Neutrophil (primary cell): Measurements from ENCODE around the gene FRMD6.

ENCODE experiments used
- H3K27ac ChIP-seq: fragments of 200-600 bp; sonication (generic); 2 replicates; pipeline ENCODE4 v1.5.1; 2016; ENCODE audit warnings: mild to moderate bottlenecking, moderate library complexity
- H3K27me3 ChIP-seq: fragments of 200-600 bp; sonication (generic); 2 replicates; pipeline ENCODE4 v1.6.0; 2016; ENCODE audit warnings: mild to moderate bottlenecking
- H3K36me3 ChIP-seq: fragments of 200-600 bp; sonication (generic); 2 replicates; pipeline ENCODE4 v1.5.1; 2017
- H3K4me1 ChIP-seq, 2 experiments: fragments of 200-600 bp in 1 of 2; sonication (generic) in 1 of 2; 1 replicate in 1 of 2; 2 replicates in 1 of 2; pipeline versions ENCODE4 v1.5.1 to v1.6.1; 2013 to 2016; ENCODE audit warnings: low read depth in 1 of 2, low read length in 1 of 2, mild to moderate bottlenecking in 1 of 2, moderate library complexity in 1 of 2; ENCODE audit not compliant: control insufficient read depth in 1 of 2, insufficient read depth in 1 of 2
- H3K4me3 ChIP-seq, 2 experiments: fragments of 200-600 bp in 1 of 2; sonication (generic) in 1 of 2; 1 replicate in 1 of 2; 2 replicates in 1 of 2; pipeline ENCODE4 v1.5.1; 2013 to 2016; ENCODE audit warnings: low read depth in 1 of 2, low read length in 1 of 2, mild to moderate bottlenecking in 1 of 2, moderate library complexity in 1 of 2
- H3K9me3 ChIP-seq: fragments of 200-600 bp; sonication (generic); 2 replicates; pipeline ENCODE4 v1.5.1; 2016
- CTCF ChIP-seq: fragments of 200-600 bp; sonication (generic); IDR thresholded peaks from 2 replicates; pipeline ENCODE4 v1.5.1; 2016; ENCODE audit warnings: antibody characterized with exemption

Gene FRMD6

GRCh38 chr14:51677738-51678137 lies 26.0 kb downstream of the FRMD6 start:
- H3K9me3 ChIP-seq = no peaks in the 10 kb centered on the region

GRCh38 chr14:51680031-51680430 lies 28.3 kb downstream of the FRMD6 start:
- TF ChIP-seq CTCF = no peak
- no peaks in the 10 kb centered on the region for H3K27me3 ChIP-seq
- no peak overlapping the region for H3K27ac ChIP-seq
- H3K4me3 ChIP-seq = no peak overlapping the region
- H3K4me1 ChIP-seq = no peaks in the 10 kb centered on the region
- H3K9me3 ChIP-seq = no peaks in the 10 kb centered on the region
- no peaks in the 10 kb centered on the region for H3K36me3 ChIP-seq

More at GRCh38 chr14:51677738-51678137, 26.0 kb downstream of the FRMD6 start:
- TF ChIP-seq CTCF = no peak
- Histone ChIP-seq H3K27ac (no peak overlapping the region), H3K27me3 (no peaks in the 10 kb centered on the region), H3K4me1 (no peaks in the 10 kb centered on the region), H3K4me3 (no peak overlapping the region), H3K36me3 (no peaks in the 10 kb centered on the region)

DNA sequence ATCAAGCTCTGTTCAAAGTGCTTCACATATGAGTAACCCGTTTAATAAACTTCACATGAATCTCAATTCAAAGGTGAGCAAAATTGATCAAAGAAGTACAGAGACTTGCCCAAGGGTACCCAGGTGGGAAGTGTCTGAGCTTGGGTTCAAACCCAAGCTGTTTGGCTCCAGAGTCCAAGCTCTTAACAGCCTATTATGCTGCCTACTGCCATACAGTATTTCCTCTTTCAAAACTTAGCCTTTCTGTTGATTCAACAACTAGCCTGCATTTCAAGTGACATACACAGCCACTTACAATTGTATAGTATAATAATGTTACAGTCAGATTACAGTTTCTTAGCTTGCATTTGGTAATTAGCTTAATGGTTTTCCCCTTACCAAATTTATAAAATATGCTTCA lies 29.7 kb downstream of the FRMD6 start:
- no peaks in the 10 kb centered on the region for H3K27me3 ChIP-seq
- no peaks in the 10 kb centered on the region for H3K4me1 ChIP-seq
- no peak overlapping the region for H3K4me3 ChIP-seq
- TF ChIP-seq CTCF = no peak
- no peaks in the 10 kb centered on the region for H3K9me3 ChIP-seq
- no peak overlapping the region for H3K27ac ChIP-seq
- no peaks in the 10 kb centered on the region for H3K36me3 ChIP-seq

- Histone ChIP-seq H3K27me3 (no peaks in the 10 kb centered on the region), H3K9me3 (no peaks in the 10 kb centered on the region), H3K27ac (no peak overlapping the region), H3K4me1 (no peaks in the 10 kb centered on the region), H3K4me3 (no peak overlapping the region), H3K36me3 (no peaks in the 10 kb centered on the region)
- no peak for TF ChIP-seq CTCF
Measured at GRCh38 chr14:51682411-51682810, 30.7 kb downstream of the FRMD6 start.

DNA sequence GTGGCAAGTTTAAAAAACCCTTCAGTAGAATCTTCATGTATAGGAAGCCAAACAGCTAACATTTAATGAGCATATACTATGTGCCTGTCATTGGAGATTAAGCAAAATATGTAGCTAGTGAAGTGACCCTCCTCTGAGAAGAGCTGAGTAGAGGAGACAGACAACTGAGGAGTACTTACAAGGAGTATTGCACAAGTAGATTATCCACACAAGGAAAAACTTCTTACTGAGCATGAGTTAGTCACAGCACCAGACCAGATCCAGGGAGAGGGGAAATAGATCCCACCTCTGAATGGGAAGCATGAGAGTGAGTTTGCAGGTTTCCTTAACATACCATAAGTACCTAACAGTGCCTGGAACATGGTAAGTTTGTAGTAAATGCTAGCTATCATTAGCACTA lies 33.0 kb downstream of the FRMD6 start:
- Histone ChIP-seq H3K36me3 (no peaks in the 10 kb centered on the region), H3K4me3 (no peak overlapping the region), H3K4me1 (no peaks in the 10 kb centered on the region), H3K9me3 (no peaks in the 10 kb centered on the region), H3K27ac (no peak overlapping the region), H3K27me3 (no peaks in the 10 kb centered on the region)
- TF ChIP-seq CTCF = no peak

GRCh38 chr14:51691176-51691575 lies 39.5 kb downstream of the FRMD6 start:
- H3K9me3 ChIP-seq = no peaks in the 10 kb centered on the region
- no peaks in the 10 kb centered on the region for H3K27me3 ChIP-seq
- no peak overlapping the region for H3K27ac ChIP-seq
- H3K4me1 ChIP-seq = no peaks in the 10 kb centered on the region
- no peak for TF ChIP-seq CTCF
- no peaks in the 10 kb centered on the region for H3K36me3 ChIP-seq
- no peak overlapping the region for H3K4me3 ChIP-seq
